Frontal cortex (tissue), 4 donors: ENCODE measurements around the gene CLCF1. TPM values are rescaled to one million over a fixed set of nuclear protein-coding genes. Genes with fewer than 3 reads are reported as not detected.
"Not testable (repeated sequence)": the region's sequence is repeated elsewhere in the genome, so short reads cannot be mapped to it uniquely, and the experiment has no call there.

Experiments
- DNase-seq, 2 donors: peaks; one replicate each; pipeline ENCODE4 v3.0.0; 2012; ENCODE audit warnings: low spot score in 2 of 2
- FAIRE-seq: peaks from 2 replicates; lab custom pipeline; 2012; peaks lifted over from hg19 to GRCh38; lab: Jason Lieb, UNC
- total RNA-seq: library from RNA; depleted of rRNA; stranded (reverse); fragments of >200 nt; gene quantifications from one replicate; pipeline ENCODE4 v1.2.3, GENCODE V29; 2014
- donor health status: control.
- donor health status: control.
- donor health status: control.

CLCF1 gene
- total RNA-seq, 1 donor from 2014 or later = under 0.01 TPM

GRCh38 chr11:67349036-67349435 is 24.4 kb downstream of the CLCF1 start:
- FAIRE-seq (no peak), DNase-seq (no peak)

- DNase-seq (no peak), FAIRE-seq (no peak)
These were observed 25.2 kb downstream of the CLCF1 start for GRCh38 chr11:67347964-67348749.

GRCh38 chr11:67345920-67346819 is 27.2 kb downstream of the CLCF1 start:
- DNase-seq = no peak
- no peak for FAIRE-seq

- no peak for DNase-seq
These were observed 28.0 kb downstream of the CLCF1 start for GRCh38 chr11:67345247-67345919.

GRCh38 chr11:67344264-67344663 is 29.1 kb downstream of the CLCF1 start:
- DNase-seq (no peak), FAIRE-seq (no peak)

More at GRCh38 chr11:67345247-67345919, 28.0 kb downstream of the CLCF1 start:
- no peak for FAIRE-seq

GRCh38 chr11:67337257-67337656 is 36.1 kb downstream of the CLCF1 start:
- no peak for DNase-seq
- no peak for FAIRE-seq

- no peak for FAIRE-seq
These were observed 41.2 kb downstream of the CLCF1 start for GRCh38 chr11:67332081-67332691.

GRCh38 chr11:67323526-67323925 is 49.9 kb downstream of the CLCF1 start:
- DNase-seq (no peak), FAIRE-seq (no peak)

More at GRCh38 chr11:67332081-67332691, 41.2 kb downstream of the CLCF1 start:
- no peak for DNase-seq

- FAIRE-seq = no peak
- no peak for DNase-seq
These were observed 51.3 kb downstream of the CLCF1 start for GRCh38 chr11:67322049-67322448.

GRCh38 chr11:67321313-67321871 is 52.0 kb downstream of the CLCF1 start:
- DNase-seq = no peak
- no peak for FAIRE-seq

GRCh38 chr11:67320691-67321090 is 52.7 kb downstream of the CLCF1 start:
- no peak for DNase-seq
- no peak for FAIRE-seq

GRCh38 chr11:67320011-67320410 is 53.4 kb downstream of the CLCF1 start:
- DNase-seq (no peak), FAIRE-seq (no peak)

- not testable (repeated sequence) for FAIRE-seq
These were observed 54.5 kb downstream of the CLCF1 start for GRCh38 chr11:67318876-67319275.

GRCh38 chr11:67317888-67318555 is 55.4 kb downstream of the CLCF1 start:
- DNase-seq = no peak
- FAIRE-seq = no peak

More at GRCh38 chr11:67318876-67319275, 54.5 kb downstream of the CLCF1 start:
- DNase-seq = not testable (repeated sequence)

- peak; percentile 98 to 99 for DNase-seq
- no peak for FAIRE-seq
These were observed 56.1 kb downstream of the CLCF1 start for GRCh38 chr11:67317205-67317887.

GRCh38 chr11:67316882-67317204 is 56.6 kb downstream of the CLCF1 start:
- DNase-seq (no peak), FAIRE-seq (no peak)

GRCh38 chr11:67315325-67315909 is 58.0 kb downstream of the CLCF1 start:
- FAIRE-seq = no peak
- no peak for DNase-seq

GRCh38 chr11:67314218-67314617 is 59.2 kb downstream of the CLCF1 start:
- FAIRE-seq (no peak), DNase-seq (no peak)
